GM12878 (cell line): ENCODE results near the gene SLC25A11. TPM values are rescaled to one million over a fixed set of nuclear protein-coding genes. Genes with fewer than 3 reads are reported as not detected.

ENCODE experiments used
- ASH2L ChIP-seq: fragments of 300-600, 200-600 bp; sonication (generic); IDR thresholded peaks from 2 replicates; pipeline ENCODE4 v1.6.1; 2017; ENCODE audit warnings: low read depth, mild to moderate bottlenecking, borderline replicate concordance
- FOS ChIP-seq: IDR thresholded peaks from 3 replicates; pipeline ENCODE4 v1.6.1; 2011; ENCODE audit warnings: borderline replicate concordance; ENCODE audit not compliant: insufficient read length; ENCODE audit errors: extremely low read depth
- GATAD2B ChIP-seq: fragments of 450-650 bp; conservative IDR thresholded peaks from 2 replicates; pipeline ENCODE4 v1.6.1; 2017; ENCODE audit warnings: low read depth, mild to moderate bottlenecking, moderate library complexity
- HDAC6 ChIP-seq: fragments of 200-600 bp; sonication (generic); IDR thresholded peaks from one replicate; pipeline ENCODE4 v1.8.0; 2017; ENCODE audit warnings: antibody characterized with exemption; ENCODE audit not compliant: unreplicated experiment
- MTA2 ChIP-seq: fragments of 450-650 bp; IDR thresholded peaks from 2 replicates; pipeline ENCODE4 v1.6.1; 2016; ENCODE audit warnings: low read depth, mild to moderate bottlenecking, moderate library complexity
- REST ChIP-seq: IDR thresholded peaks from 2 replicates; pipeline ENCODE4 v1.6.1; 2012; ENCODE audit warnings: mild to moderate bottlenecking, low read depth, low read length
- USF1 ChIP-seq: IDR thresholded peaks from 2 replicates; pipeline ENCODE4 v1.6.1; 2011; ENCODE audit warnings: borderline replicate concordance, low read depth, mild to moderate bottlenecking, moderate library complexity, mixed read lengths, low read length; ENCODE audit not compliant: insufficient read depth; ENCODE audit errors: extremely low read length
- ZBTB33 ChIP-seq: fragments of 450-650 bp; IDR thresholded peaks from 2 replicates; pipeline ENCODE4 v1.6.1; 2017; ENCODE audit warnings: mild to moderate bottlenecking
- ZNF207 ChIP-seq: fragments of 450-650 bp; IDR thresholded peaks from 2 replicates; pipeline ENCODE4 v1.6.1; 2014; ENCODE audit warnings: antibody characterized with exemption, mild to moderate bottlenecking, borderline replicate concordance
- ZZZ3 ChIP-seq: IDR thresholded peaks from 2 replicates; pipeline ENCODE4 v1.6.1; 2011; ENCODE audit warnings: low read depth; ENCODE audit not compliant: control insufficient read depth, insufficient read length
- polyA plus RNA-seq, 11 experiments: library from polyadenylated mRNA; depleted of rRNA in 4 of 11; unstranded in 6 of 11; stranded (reverse) in 5 of 11; fragments of >200 nt; fragmentation: Nextera tagmentation in 4 of 11; fragmentation: Illumina TruSeq in 1 of 11; extraction: Ambion mirVana in 4 of 11; extraction: Trizol in 1 of 11; gene quantifications; 1 replicate in 1 of 11; 2 replicates in 10 of 11; pipeline versions ENCODE4 v1.2.1 to v1.2.3, GENCODE V29; 2011 to 2016; ENCODE audit warnings: inconsistent platforms in 2 of 11, missing spikeins in 2 of 11, low read depth in 1 of 11
- total RNA-seq, 4 experiments: library from RNA; depleted of rRNA in 3 of 4; stranded (reverse); fragments of >200 nt in 3 of 4; fragmentation: Illumina TruSeq in 1 of 4; extraction: Trizol in 1 of 4; gene quantifications; 2 replicates each; pipeline versions ENCODE4 v1.2.1 to v1.2.3, GENCODE V29; 2013 to 2021
- TF ChIP-seq, protein P1 (sequence below): fragments of 450-650 bp; IDR thresholded peaks from 2 replicates; pipeline ENCODE4 v1.6.1; 2016; ENCODE audit warnings: mild to moderate bottlenecking, moderate library complexity, borderline replicate concordance
- TF ChIP-seq, protein P2 (sequence below): fragments of 450-650 bp; IDR thresholded peaks from 2 replicates; pipeline ENCODE4 v1.6.1; 2018; ENCODE audit warnings: mild to moderate bottlenecking, low read depth, moderate library complexity; ENCODE audit not compliant: partially characterized antibody

The SLC25A11 gene
- total and polyA plus RNA-seq, 10 of the 15 experiments (the other 5 are each of a cell fraction or from before 2014, with no cell fraction given), result 5.8 to 142 (median 65.0) TPM

GRCh38 chr17:4934173-4934979, 5.5 kb downstream of the SLC25A11 start (continued):
- TF ChIP-seq, protein P1, sequence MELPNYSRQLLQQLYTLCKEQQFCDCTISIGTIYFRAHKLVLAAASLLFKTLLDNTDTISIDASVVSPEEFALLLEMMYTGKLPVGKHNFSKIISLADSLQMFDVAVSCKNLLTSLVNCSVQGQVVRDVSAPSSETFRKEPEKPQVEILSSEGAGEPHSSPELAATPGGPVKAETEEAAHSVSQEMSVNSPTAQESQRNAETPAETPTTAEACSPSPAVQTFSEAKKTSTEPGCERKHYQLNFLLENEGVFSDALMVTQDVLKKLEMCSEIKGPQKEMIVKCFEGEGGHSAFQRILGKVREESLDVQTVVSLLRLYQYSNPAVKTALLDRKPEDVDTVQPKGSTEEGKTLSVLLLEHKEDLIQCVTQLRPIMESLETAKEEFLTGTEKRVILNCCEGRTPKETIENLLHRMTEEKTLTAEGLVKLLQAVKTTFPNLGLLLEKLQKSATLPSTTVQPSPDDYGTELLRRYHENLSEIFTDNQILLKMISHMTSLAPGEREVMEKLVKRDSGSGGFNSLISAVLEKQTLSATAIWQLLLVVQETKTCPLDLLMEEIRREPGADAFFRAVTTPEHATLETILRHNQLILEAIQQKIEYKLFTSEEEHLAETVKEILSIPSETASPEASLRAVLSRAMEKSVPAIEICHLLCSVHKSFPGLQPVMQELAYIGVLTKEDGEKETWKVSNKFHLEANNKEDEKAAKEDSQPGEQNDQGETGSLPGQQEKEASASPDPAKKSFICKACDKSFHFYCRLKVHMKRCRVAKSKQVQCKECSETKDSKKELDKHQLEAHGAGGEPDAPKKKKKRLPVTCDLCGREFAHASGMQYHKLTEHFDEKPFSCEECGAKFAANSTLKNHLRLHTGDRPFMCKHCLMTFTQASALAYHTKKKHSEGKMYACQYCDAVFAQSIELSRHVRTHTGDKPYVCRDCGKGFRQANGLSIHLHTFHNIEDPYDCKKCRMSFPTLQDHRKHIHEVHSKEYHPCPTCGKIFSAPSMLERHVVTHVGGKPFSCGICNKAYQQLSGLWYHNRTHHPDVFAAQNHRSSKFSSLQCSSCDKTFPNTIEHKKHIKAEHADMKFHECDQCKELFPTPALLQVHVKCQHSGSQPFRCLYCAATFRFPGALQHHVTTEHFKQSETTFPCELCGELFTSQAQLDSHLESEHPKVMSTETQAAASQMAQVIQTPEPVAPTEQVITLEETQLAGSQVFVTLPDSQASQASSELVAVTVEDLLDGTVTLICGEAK, result no peak
- TF ChIP-seq ZNF207 (no peak), REST (0 out of 2 replicates have a peak, but pooled peaks have one; percentile 39), USF1 (no peak), MTA2 (no peak), FOS (no peak), HDAC6 (no peak), ZZZ3 (no peak), GATAD2B (peak; percentile 28; the same call in 1 of the 2 replicates), ZBTB33 (no peak), ASH2L (no peak)
- TF ChIP-seq, protein P2, sequence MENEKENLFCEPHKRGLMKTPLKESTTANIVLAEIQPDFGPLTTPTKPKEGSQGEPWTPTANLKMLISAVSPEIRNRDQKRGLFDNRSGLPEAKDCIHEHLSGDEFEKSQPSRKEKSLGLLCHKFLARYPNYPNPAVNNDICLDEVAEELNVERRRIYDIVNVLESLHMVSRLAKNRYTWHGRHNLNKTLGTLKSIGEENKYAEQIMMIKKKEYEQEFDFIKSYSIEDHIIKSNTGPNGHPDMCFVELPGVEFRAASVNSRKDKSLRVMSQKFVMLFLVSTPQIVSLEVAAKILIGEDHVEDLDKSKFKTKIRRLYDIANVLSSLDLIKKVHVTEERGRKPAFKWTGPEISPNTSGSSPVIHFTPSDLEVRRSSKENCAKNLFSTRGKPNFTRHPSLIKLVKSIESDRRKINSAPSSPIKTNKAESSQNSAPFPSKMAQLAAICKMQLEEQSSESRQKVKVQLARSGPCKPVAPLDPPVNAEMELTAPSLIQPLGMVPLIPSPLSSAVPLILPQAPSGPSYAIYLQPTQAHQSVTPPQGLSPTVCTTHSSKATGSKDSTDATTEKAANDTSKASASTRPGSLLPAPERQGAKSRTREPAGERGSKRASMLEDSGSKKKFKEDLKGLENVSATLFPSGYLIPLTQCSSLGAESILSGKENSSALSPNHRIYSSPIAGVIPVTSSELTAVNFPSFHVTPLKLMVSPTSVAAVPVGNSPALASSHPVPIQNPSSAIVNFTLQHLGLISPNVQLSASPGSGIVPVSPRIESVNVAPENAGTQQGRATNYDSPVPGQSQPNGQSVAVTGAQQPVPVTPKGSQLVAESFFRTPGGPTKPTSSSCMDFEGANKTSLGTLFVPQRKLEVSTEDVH, result no peak
